K562 (cell line): Measurements from ENCODE around the gene FAAP100. TPM values are rescaled to one million over a fixed set of nuclear protein-coding genes. Genes with fewer than 3 reads are reported as not detected.

ENCODE experiments used
- ATAC-seq: fragments of 200-7000 bp; cut with Tn5 transposase; 3 replicates; pipeline ENCODE4 v1.9.1; 2020; ENCODE audit warnings: moderate library complexity
- BruUV-seq: library from RNA; stranded (reverse); fragments of 400-500 nt; replicated peaks from 2 replicates; lab custom pipeline; 2021; lab: Mats Ljungman, UMichigan
- CTCF ChIA-PET: fragments of 300-600 bp; formaldehyde crosslinking; extraction: SDS; loops from one replicate; lab custom pipeline; 2021; ENCODE audit warnings: low intra/inter-chr PET ratio; lab: Yijun Ruan, JAX
- POLR2A ChIA-PET: fragments of 300-600, 350-650 bp; sonication (Branson Sonifier 250); formaldehyde crosslinking; extraction: SDS; loops from one replicate; lab custom pipeline; 2021; ENCODE audit warnings: antibody characterized with exemption, inconsistent platforms; lab: Yijun Ruan, JAX
- DNase-seq, 4 experiments: peaks; one replicate each; pipeline versions ENCODE4 v3.0.0 to v3.0.0-alpha.2; 2011 to 2018; ENCODE audit warnings: low spot score in 3 of 4, mixed read lengths in 3 of 4; ENCODE audit errors: extremely low read depth in 1 of 4
- FAIRE-seq: peaks from 2 replicates; lab custom pipeline; 2011; peaks lifted over from hg19 to GRCh38; lab: Jason Lieb, UNC
- H2AFZ ChIP-seq: 2 replicates; pipeline ENCODE4 v1.6.0; 2011; ENCODE audit warnings: low read depth, low read length, control low read depth, inconsistent platforms
- H3K27ac ChIP-seq: fragments of 200-600 bp; 3 replicates; pipeline ENCODE4 v1.8.0; 2011; ENCODE audit warnings: low read depth, mild to moderate bottlenecking, control low read depth, inconsistent platforms, low read length, moderate library complexity, mixed read lengths; ENCODE audit errors: extremely low read depth
- H3K27me3 ChIP-seq, 2 experiments: fragments of 300-600 bp in 1 of 2; 2 replicates in 1 of 2; 3 replicates in 1 of 2; pipeline versions ENCODE4 v1.6.0 to v1.8.0; 2011; ENCODE audit warnings: inconsistent platforms in 2 of 2, low read length in 2 of 2, mild to moderate bottlenecking in 1 of 2, mixed read lengths in 1 of 2, moderate library complexity in 1 of 2; ENCODE audit not compliant: control insufficient read depth in 2 of 2, insufficient read depth in 2 of 2
- H3K36me3 ChIP-seq: fragments of 300-600 bp; 3 replicates; pipeline ENCODE4 v1.8.0; 2011; ENCODE audit warnings: mild to moderate bottlenecking, low read length, inconsistent platforms; ENCODE audit not compliant: control insufficient read depth, insufficient read depth
- H3K4me1 ChIP-seq, 2 experiments: fragments of 200-600 bp in 1 of 2; replicated peaks in 1 of 2; 2 replicates in 1 of 2; 3 replicates in 1 of 2; pipeline versions ENCODE4 v1.5.1 to v1.8.0; 2011; ENCODE audit warnings: inconsistent platforms in 2 of 2, low read length in 2 of 2, mild to moderate bottlenecking in 1 of 2, mixed read lengths in 1 of 2, moderate library complexity in 1 of 2; ENCODE audit not compliant: control insufficient read depth in 2 of 2, insufficient read depth in 2 of 2
- H3K4me2 ChIP-seq: 2 replicates; pipeline ENCODE4 v1.6.1; 2011; ENCODE audit warnings: low read length, control low read depth, inconsistent platforms, mixed read lengths; ENCODE audit not compliant: insufficient read depth
- H3K4me3 ChIP-seq: fragments of 200-600 bp; sonication (generic), shearing (Covaris generic); 2 replicates; pipeline ENCODE4 v1.5.1; 2016; ENCODE audit warnings: control low read depth, inconsistent platforms
- H3K79me2 ChIP-seq: fragments of 200-600 bp; 3 replicates; pipeline ENCODE4 v1.8.0; 2011; ENCODE audit warnings: low read length, inconsistent platforms; ENCODE audit not compliant: control insufficient read depth, insufficient read depth
- H3K9ac ChIP-seq, 2 experiments: 2 replicates each; pipeline versions ENCODE4 v1.6.0 to v1.6.1; 2011; ENCODE audit warnings: low read depth in 2 of 2, low read length in 2 of 2, control low read depth in 1 of 2, inconsistent platforms in 1 of 2, mild to moderate bottlenecking in 1 of 2, mixed read lengths in 1 of 2; ENCODE audit not compliant: insufficient read depth in 1 of 2
- H3K9me1 ChIP-seq: one replicate; pipeline ENCODE4 v1.6.0; 2011; ENCODE audit warnings: inconsistent platforms, mild to moderate bottlenecking, low read length, moderate library complexity; ENCODE audit not compliant: control insufficient read depth, insufficient read depth
- H3K9me3 ChIP-seq: replicated peaks from 2 replicates; pipeline ENCODE4 v1.5.1; 2011; ENCODE audit warnings: low read depth, low read length, inconsistent platforms; ENCODE audit not compliant: control insufficient read depth, insufficient read depth
- H4K20me1 ChIP-seq: replicated peaks from 2 replicates; pipeline ENCODE4 v1.6.1; 2011; ENCODE audit warnings: low read length, inconsistent platforms, mixed read lengths; ENCODE audit not compliant: control insufficient read depth, insufficient read depth
- HCFC1 ChIP-seq: IDR thresholded peaks from 2 replicates; pipeline ENCODE4 v1.6.1; 2012; ENCODE audit warnings: low read depth, low read length, improper control_type of control experiment
- HDAC8 ChIP-seq: fragments of 450-650 bp; IDR thresholded peaks from 2 replicates; pipeline ENCODE4 v1.6.1; 2016; ENCODE audit warnings: mild to moderate bottlenecking, missing genetic modification characterization, moderate library complexity, missing compliant biosample characterization
- POLR2G ChIP-seq: fragments of 200-400 bp; formaldehyde crosslinking; IDR thresholded peaks from 2 replicates; pipeline ENCODE4 v1.6.1; 2017; ENCODE audit warnings: low read depth, mild to moderate bottlenecking, antibody characterized with exemption, low read length, moderate library complexity
- ZBTB8A ChIP-seq: fragments of 450-650 bp; IDR thresholded peaks from 2 replicates; pipeline ENCODE4 v1.6.1; 2018; ENCODE audit warnings: mild to moderate bottlenecking, moderate library complexity; ENCODE audit not compliant: partially characterized antibody
- WGBS: fragments of 100-300 bp; shearing (Covaris generic); methylation state at CpG from one replicate; pipeline ENCODE4 v1.1.6; 2016; ENCODE audit warnings: low coverage, mixed read lengths; ENCODE audit not compliant: insufficient coverage; ENCODE audit errors: missing lambda C conversion rate; 5-methylcytosine and 5-hydroxymethylcytosine counted together
- in situ Hi-C: fragments of 300-500 bp; cut with MboI; formaldehyde crosslinking; loops from 4 replicates; pipeline ENCODE4 v1.15.0; 2018; ENCODE audit warnings: inconsistent platforms, mixed read lengths
- intact Hi-C: fragments of 100-400 bp; cut with micrococcal nuclease; formaldehyde crosslinking; loops from 2 replicates; pipeline ENCODE4 v1.14.2; 2022
- polyA plus RNA-seq, 8 experiments: library from polyadenylated mRNA; depleted of rRNA in 4 of 8; stranded (reverse) in 5 of 8; unstranded in 3 of 8; fragments of >200 nt; fragmentation: Nextera tagmentation in 2 of 8; fragmentation: Illumina TruSeq in 1 of 8; extraction: Ambion mirVana in 2 of 8; extraction: Trizol in 1 of 8; gene quantifications; 2 replicates each; pipeline versions ENCODE4 v1.2.1 to v1.2.3, GENCODE V29; 2011 to 2014; ENCODE audit warnings: inconsistent platforms in 1 of 8, missing spikeins in 1 of 8
- total RNA-seq, 7 experiments: library from RNA; depleted of rRNA in 6 of 7; stranded (reverse); fragments of >200 nt in 6 of 7; fragmentation: Illumina TruSeq in 2 of 7; extraction: Trizol in 2 of 7; gene quantifications; 2 replicates each; pipeline versions ENCODE4 v1.2.1 to v1.2.3, GENCODE V29; 2011 to 2021; ENCODE audit warnings: low replicate concordance in 1 of 7

The FAAP100 gene
- total and polyA plus RNA-seq, 9 of the 15 experiments (the other 6 are each of a cell fraction or from before 2014, with no cell fraction given), result 0.31 to 51.2 (median 12.6) TPM

DNA sequence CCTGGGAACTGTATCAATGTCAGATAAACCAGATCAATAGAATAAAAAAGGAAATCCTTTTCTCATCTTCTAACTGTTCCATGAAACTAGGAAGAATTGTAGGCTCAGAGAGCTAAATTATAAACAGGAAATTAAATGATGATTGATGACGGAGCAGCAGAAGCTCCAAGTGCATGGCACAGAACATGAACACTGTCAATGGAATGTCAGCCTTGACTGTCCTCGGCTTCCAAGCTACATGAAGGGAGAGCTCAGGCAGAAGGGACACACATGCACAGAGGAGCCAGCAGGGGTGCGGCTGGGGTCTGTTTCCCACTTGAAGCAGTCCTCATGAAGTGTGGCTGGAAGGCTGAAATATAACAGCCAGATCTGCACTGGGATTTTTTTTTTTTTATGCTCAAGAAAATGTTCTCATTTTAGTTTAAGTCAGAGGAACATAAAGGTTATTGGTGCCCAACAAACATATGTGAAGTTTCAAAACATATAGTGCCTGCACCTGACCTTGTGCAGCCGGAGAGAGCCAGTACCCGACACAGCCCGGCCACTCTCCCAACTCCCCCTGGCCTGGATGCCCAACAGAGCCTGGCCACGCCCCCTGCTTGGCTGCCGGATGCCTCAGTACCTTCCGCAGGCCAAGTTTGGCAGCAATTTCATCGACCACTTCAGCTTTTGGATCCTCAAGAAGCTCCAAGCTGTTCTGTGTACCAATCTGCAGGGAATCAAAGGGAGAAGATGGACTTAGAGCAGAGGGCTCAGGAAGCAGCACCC lies 47.8 kb upstream of the FAAP100 start:
- Histone ChIP-seq H3K4me1 (no peaks in the 10 kb centered on the region), H3K27ac (no peak overlapping the region), H3K79me2 (peaks cover 20% of the 10 kb centered on the region), H3K4me3 (no peak overlapping the region), H4K20me1 (no peaks in the 10 kb centered on the region; the same call in 1 of the 2 replicates), H3K36me3 (peaks cover 89% of the 10 kb centered on the region), H3K9me3 (no peaks in the 10 kb centered on the region; the same call in 1 of the 2 replicates)
- in situ Hi-C loops, result no loop called here
- BruUV-seq, result no TSS peak
- 96% methylated on average over 10 of the region's 10 CpGs for WGBS
- intact Hi-C loops, result no loop called here
- TF ChIP-seq ZBTB8A (no peak), POLR2G (0 out of 2 replicates have a peak, but pooled peaks have one; percentile 6), HDAC8 (tag) (no peak), HCFC1 (no peak)
- TF ChIP-seq, all 486 proteins: peak for 1
- Histone ChIP-seq H3K27me3 (no peaks in the 10 kb centered on the region), H3K9me1 (no peaks in the 10 kb centered on the region), H3K9ac (no peak overlapping the region), H3K4me2 (no peak overlapping the region), H2AFZ (no peak overlapping the region)
- FAIRE-seq (no peak), ATAC-seq (no peak), DNase-seq (no peak)
- POLR2A ChIA-PET, result interaction anchor here (0.7 to 2.6 kb wide), 5 partner anchors 15 to 63 kb away, joined by 3 to 10 read pairs (median 3); no protein-coding TSS in a partner anchor
- CTCF ChIA-PET, result no interaction called here
